Putamen (tissue), 1 donor: Measurements from ENCODE around the gene FUOM.

Source experiments
- DNase-seq: peaks from one replicate; pipeline ENCODE4 v3.0.0-alpha.2; 2016; ENCODE audit warnings: low spot score

FUOM gene

GRCh38 chr10:133366751-133367150 lies 8.9 kb upstream of the FUOM start:
- no peak for DNase-seq

GRCh38 chr10:133366130-133366478 lies 8.3 kb upstream of the FUOM start:
- DNase-seq, result no peak

GRCh38 chr10:133365461-133366129 lies 7.8 kb upstream of the FUOM start:
- no peak for DNase-seq

GRCh38 chr10:133364645-133365431 lies 7.0 kb upstream of the FUOM start:
- no peak for DNase-seq

GRCh38 chr10:133362846-133363245 lies 5.0 kb upstream of the FUOM start:
- no peak for DNase-seq

GRCh38 chr10:133361773-133362441 lies 4.1 kb upstream of the FUOM start:
- DNase-seq, result no peak

GRCh38 chr10:133361227-133361626 lies 3.4 kb upstream of the FUOM start:
- DNase-seq, result no peak

- DNase-seq, result no peak
These were observed 2.3 kb upstream of the FUOM start for GRCh38 chr10:133359972-133360610.

GRCh38 chr10:133359554-133359971 lies 1.7 kb upstream of the FUOM start:
- DNase-seq, result no peak

- no peak for DNase-seq
These were observed 1.1 kb upstream of the FUOM start for GRCh38 chr10:133358925-133359310.

GRCh38 chr10:133358162-133358924 lies 524 bp upstream of the FUOM start:
- DNase-seq, result no peak

GRCh38 chr10:133356549-133357284 lies 1.1 kb downstream of the FUOM start:
- no peak for DNase-seq

GRCh38 chr10:133355991-133356390 lies 1.8 kb downstream of the FUOM start:
- DNase-seq, result no peak

- DNase-seq, result no peak
These were observed 2.6 kb downstream of the FUOM start for GRCh38 chr10:133355266-133355665.

- DNase-seq, result no peak
These were observed 3.1 kb downstream of the FUOM start for GRCh38 chr10:133354672-133355240.

GRCh38 chr10:133353988-133354605 lies 3.7 kb downstream of the FUOM start:
- no peak for DNase-seq

- DNase-seq, result no peak
These were observed 4.4 kb downstream of the FUOM start for GRCh38 chr10:133353202-133353959.

GRCh38 chr10:133351408-133352318 lies 6.2 kb downstream of the FUOM start:
- DNase-seq, result no peak

- DNase-seq, result no peak
These were observed 6.9 kb downstream of the FUOM start for GRCh38 chr10:133350950-133351329.
